ENCODE data around the gene SAMD4A.

DNA sequence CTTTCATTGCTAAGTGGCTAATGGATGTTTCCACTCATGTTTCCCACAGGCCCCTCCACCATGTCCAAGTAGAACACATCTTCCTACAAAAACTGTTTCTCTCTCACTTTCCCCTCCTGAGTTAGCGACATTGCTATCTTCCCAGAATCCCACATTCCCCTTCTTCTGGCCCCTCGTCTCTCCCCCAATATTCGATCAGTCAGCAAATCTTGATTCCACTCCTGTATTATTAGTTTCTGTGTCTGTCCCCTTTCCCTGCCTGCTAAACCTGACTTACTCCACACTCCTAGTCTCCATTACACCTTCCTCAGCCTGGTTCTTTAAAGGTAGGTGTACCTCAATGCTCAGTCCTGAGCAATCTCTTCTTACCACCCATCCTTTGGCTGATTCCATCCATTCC lies 19.3 kb upstream of the SAMD4A start:
- TF ChIP-seq, protein P1, sequence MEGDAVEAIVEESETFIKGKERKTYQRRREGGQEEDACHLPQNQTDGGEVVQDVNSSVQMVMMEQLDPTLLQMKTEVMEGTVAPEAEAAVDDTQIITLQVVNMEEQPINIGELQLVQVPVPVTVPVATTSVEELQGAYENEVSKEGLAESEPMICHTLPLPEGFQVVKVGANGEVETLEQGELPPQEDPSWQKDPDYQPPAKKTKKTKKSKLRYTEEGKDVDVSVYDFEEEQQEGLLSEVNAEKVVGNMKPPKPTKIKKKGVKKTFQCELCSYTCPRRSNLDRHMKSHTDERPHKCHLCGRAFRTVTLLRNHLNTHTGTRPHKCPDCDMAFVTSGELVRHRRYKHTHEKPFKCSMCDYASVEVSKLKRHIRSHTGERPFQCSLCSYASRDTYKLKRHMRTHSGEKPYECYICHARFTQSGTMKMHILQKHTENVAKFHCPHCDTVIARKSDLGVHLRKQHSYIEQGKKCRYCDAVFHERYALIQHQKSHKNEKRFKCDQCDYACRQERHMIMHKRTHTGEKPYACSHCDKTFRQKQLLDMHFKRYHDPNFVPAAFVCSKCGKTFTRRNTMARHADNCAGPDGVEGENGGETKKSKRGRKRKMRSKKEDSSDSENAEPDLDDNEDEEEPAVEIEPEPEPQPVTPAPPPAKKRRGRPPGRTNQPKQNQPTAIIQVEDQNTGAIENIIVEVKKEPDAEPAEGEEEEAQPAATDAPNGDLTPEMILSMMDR (IDR thresholded peaks at IDR 0.05): no peak
- TF ChIP-seq POLR2A (IDR thresholded peaks at IDR 0.05): no peak
